ENCODE data around the gene STX10.

DNA sequence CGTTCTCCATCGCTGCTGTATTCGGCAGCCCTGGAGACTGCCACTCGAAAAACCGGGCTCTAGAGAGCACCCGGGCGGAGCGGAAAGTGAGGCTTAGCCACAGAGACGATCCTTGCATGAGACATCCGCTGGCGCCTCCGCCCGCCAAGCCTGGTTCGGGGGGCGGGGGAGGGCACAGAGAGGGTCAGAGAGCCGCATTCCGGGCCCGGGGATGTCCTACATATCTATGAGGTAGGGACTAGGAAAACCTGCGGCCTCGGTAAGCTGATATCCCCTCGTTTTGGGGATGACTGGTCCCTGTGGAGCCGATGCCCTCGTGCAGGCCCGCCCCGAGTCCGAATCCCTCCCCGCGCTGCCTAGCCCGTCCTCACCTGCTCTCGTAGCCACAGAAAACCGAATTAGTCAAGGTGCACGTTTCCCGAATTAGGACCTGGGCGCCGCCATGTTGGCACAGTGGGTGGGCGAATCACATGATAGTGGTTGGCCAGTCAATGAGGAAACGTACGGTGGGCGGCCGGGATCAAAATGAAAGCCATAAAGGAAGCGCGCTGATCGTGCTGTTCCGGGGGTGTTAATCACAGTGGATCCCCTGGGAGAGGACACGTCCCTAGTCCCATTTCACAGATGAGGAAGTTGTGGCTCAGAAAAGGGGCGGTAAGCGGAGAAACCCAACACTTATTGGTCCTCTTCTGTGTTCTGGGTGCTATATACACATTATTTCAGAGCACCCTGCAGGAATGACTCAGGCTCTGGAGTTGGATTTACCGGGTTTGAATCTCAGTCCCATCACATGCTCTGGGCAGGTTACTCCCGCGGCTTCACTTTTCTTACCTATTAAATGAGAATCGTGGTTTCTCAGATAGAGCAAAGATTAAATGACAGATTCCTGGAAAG is 33.6 kb downstream of the STX10 start, which contains the start of gene TRMT1:
- no peak for TF ChIP-seq CTCF (conservative IDR thresholded peaks at IDR 0.05; ENCODE audit: low read depth, low read length)
- no peak for TF ChIP-seq EZH2 (IDR thresholded peaks at IDR 0.05; ENCODE audit: borderline replicate concordance, low read depth, low read length, poor library complexity, severe bottlenecking)

Data from A673 (cell line).